HepG2 (cell line): Measurements from ENCODE around the gene DCAF4. TPM values are rescaled to one million over a fixed set of nuclear protein-coding genes. Genes with fewer than 3 reads are reported as not detected.

Source experiments
- ATAC-seq: fragments of 200-7000 bp; cut with Tn5 transposase; 3 replicates; pipeline ENCODE4 v1.9.1; 2020; ENCODE audit warnings: mild to moderate bottlenecking, moderate library complexity
- BruUV-seq: library from RNA; stranded (reverse); fragments of 400-500 nt; replicated peaks from 2 replicates; lab custom pipeline; 2021; lab: Mats Ljungman, UMichigan
- CTCF ChIA-PET: fragments of 300-600 bp; formaldehyde crosslinking; extraction: SDS; loops from one replicate; lab custom pipeline; 2021; ENCODE audit warnings: low total read pairs, inconsistent platforms, low intra/inter-chr PET ratio; lab: Yijun Ruan, JAX
- POLR2A ChIA-PET: fragments of 350-600 bp; sonication (Branson Sonifier 250); formaldehyde crosslinking; loops from one replicate; lab custom pipeline; 2020; ENCODE audit warnings: antibody characterized with exemption, inconsistent platforms; lab: Yijun Ruan, JAX
- DNase-seq: peaks from one replicate; pipeline ENCODE4 v3.0.0-alpha.2; 2015; ENCODE audit warnings: low spot score
- FAIRE-seq: peaks from 3 replicates; lab custom pipeline; 2011; peaks lifted over from hg19 to GRCh38; lab: Jason Lieb, UNC
- H2AFZ ChIP-seq: one replicate; pipeline ENCODE4 v1.6.1; 2011; ENCODE audit warnings: low read length, inconsistent platforms
- H3K27ac ChIP-seq: fragments of 300-600 bp; 3 replicates; pipeline ENCODE4 v1.8.0; 2011; ENCODE audit warnings: mixed run types, mild to moderate bottlenecking, mixed read lengths, low read length, inconsistent platforms; ENCODE audit not compliant: insufficient read depth; ENCODE audit errors: extremely low read length
- H3K27me3 ChIP-seq, 2 experiments: fragments of 200-600 bp in 1 of 2; 2 replicates in 1 of 2; 3 replicates in 1 of 2; pipeline versions ENCODE4 v1.6.0 to v1.8.0; 2011; ENCODE audit warnings: low read length in 2 of 2, mild to moderate bottlenecking in 2 of 2, moderate library complexity in 2 of 2, inconsistent platforms in 1 of 2; ENCODE audit not compliant: insufficient read depth in 2 of 2, control insufficient read depth in 1 of 2
- H3K36me3 ChIP-seq, 2 experiments: fragments of 200-600 bp in 1 of 2; replicated peaks in 1 of 2; 2 replicates in 1 of 2; 3 replicates in 1 of 2; pipeline versions ENCODE4 v1.5.1 to v1.8.0; 2011; ENCODE audit warnings: low read length in 2 of 2, inconsistent platforms in 1 of 2; ENCODE audit not compliant: insufficient read depth in 2 of 2, control insufficient read depth in 1 of 2
- H3K4me1 ChIP-seq: 2 replicates; pipeline ENCODE4 v1.5.1; 2012; ENCODE audit warnings: low read length, inconsistent platforms; ENCODE audit not compliant: insufficient read depth
- H3K4me2 ChIP-seq: 2 replicates; pipeline ENCODE4 v1.6.0; 2011; ENCODE audit warnings: low read depth, low read length, inconsistent platforms
- H3K4me3 ChIP-seq, 3 experiments: fragments of 200-600 bp in 1 of 3; sonication (generic), shearing (Covaris generic) in 1 of 3; replicated peaks in 1 of 3; 2 replicates each; pipeline ENCODE4 v1.5.1; 2011 to 2016; ENCODE audit warnings: low read length in 3 of 3, inconsistent platforms in 2 of 3, low read depth in 2 of 3, mild to moderate bottlenecking in 2 of 3, control low read depth in 1 of 3, mixed read lengths in 1 of 3; ENCODE audit not compliant: insufficient read depth in 1 of 3
- H3K79me2 ChIP-seq: one replicate; pipeline ENCODE4 v1.6.1; 2011; ENCODE audit warnings: low read length, inconsistent platforms; ENCODE audit not compliant: insufficient read depth
- H3K9ac ChIP-seq: 2 replicates; pipeline ENCODE4 v1.6.0; 2011; ENCODE audit warnings: mild to moderate bottlenecking, low read depth, low read length, inconsistent platforms; ENCODE audit not compliant: insufficient read depth
- H3K9me3 ChIP-seq: 2 replicates; pipeline ENCODE4 v1.5.1; 2012; ENCODE audit warnings: mild to moderate bottlenecking, low read length
- H4K20me1 ChIP-seq: 2 replicates; pipeline ENCODE4 v1.6.0; 2011; ENCODE audit warnings: inconsistent platforms, mild to moderate bottlenecking, low read length, moderate library complexity; ENCODE audit not compliant: insufficient read depth
- AGO2 ChIP-seq: fragments of 200-400 bp; formaldehyde crosslinking; optimal IDR thresholded peaks from 2 replicates; pipeline ENCODE3; 2017; ENCODE audit warnings: mild to moderate bottlenecking, low read depth, low read length, moderate library complexity
- DRAP1 ChIP-seq: IDR thresholded peaks from 2 replicates; pipeline ENCODE4 v1.6.1; 2016; ENCODE audit warnings: missing genetic modification reagents, missing compliant biosample characterization
- ESRRA ChIP-seq: sonication (generic); formaldehyde crosslinking; IDR thresholded peaks from 2 replicates; pipeline ENCODE4 v1.5.1; 2020; ENCODE audit warnings: mild to moderate bottlenecking, low read depth, missing genetic modification reagents
- NFYC ChIP-seq: IDR thresholded peaks from 2 replicates; pipeline ENCODE4 v1.6.1; 2016; ENCODE audit warnings: missing genetic modification reagents, missing compliant biosample characterization
- STAG1 ChIP-seq: sonication (generic); formaldehyde crosslinking; IDR thresholded peaks from 2 replicates; pipeline ENCODE4 v1.4.0; 2020; ENCODE audit warnings: missing genetic modification reagents
- SYNCRIP ChIP-seq: fragments of 200-400 bp; formaldehyde crosslinking; IDR thresholded peaks from 2 replicates; pipeline ENCODE4 v1.6.1; 2018; ENCODE audit warnings: mild to moderate bottlenecking, low read depth, low read length; ENCODE audit not compliant: insufficient read depth
- ZFP36 ChIP-seq: fragments of 150-350 bp; IDR thresholded peaks from 2 replicates; pipeline ENCODE4 v1.6.1; 2018; ENCODE audit warnings: borderline replicate concordance, low read length, low read depth; ENCODE audit not compliant: partially characterized antibody
- ZNF10 ChIP-seq: sonication (generic); formaldehyde crosslinking; IDR thresholded peaks from 2 replicates; pipeline ENCODE4 v1.4.0; 2020; ENCODE audit warnings: mild to moderate bottlenecking, low read depth, missing genetic modification reagents, borderline replicate concordance
- ZNF121 ChIP-seq: sonication (generic); formaldehyde crosslinking; IDR thresholded peaks from 2 replicates; pipeline ENCODE4 v1.5.0; 2020; ENCODE audit warnings: mild to moderate bottlenecking, missing genetic modification reagents
- ZNF230 ChIP-seq: sonication (generic); formaldehyde crosslinking; IDR thresholded peaks from 2 replicates; pipeline ENCODE4 v1.4.0; 2020; ENCODE audit warnings: mild to moderate bottlenecking, missing genetic modification reagents
- ZNF335 ChIP-seq: sonication (generic); formaldehyde crosslinking; IDR thresholded peaks from 2 replicates; pipeline ENCODE4 v1.4.0; 2020; ENCODE audit warnings: missing genetic modification reagents
- ZNF350 ChIP-seq: sonication (generic); formaldehyde crosslinking; IDR thresholded peaks from 2 replicates; pipeline ENCODE4 v1.4.0; 2020; ENCODE audit warnings: mild to moderate bottlenecking, low read depth, missing genetic modification reagents, borderline replicate concordance
- ZNF687 ChIP-seq: sonication (generic); formaldehyde crosslinking; IDR thresholded peaks from 2 replicates; pipeline ENCODE4 v1.5.1; 2020; ENCODE audit warnings: mild to moderate bottlenecking, missing genetic modification reagents, moderate library complexity
- WGBS: methylation state at CpG from one replicate; pipeline ENCODE4 v1.1.6; 2017; ENCODE audit warnings: low lambda C conversion rate; 5-methylcytosine and 5-hydroxymethylcytosine counted together
- in situ Hi-C: cut with HindIII; loops from 2 replicates; pipeline ENCODE4 v1.10.0; 2017; ENCODE audit warnings: low pct_unique_long_range_greater_than_20kb; ENCODE audit not compliant: extremely low pct_ligation_motif_present
- intact Hi-C: fragments of 100-400 bp; cut with micrococcal nuclease; formaldehyde crosslinking; loops from one replicate; pipeline ENCODE4 v1.10.0; 2022; ENCODE audit not compliant: unreplicated experiment
- polyA plus RNA-seq, 8 experiments: library from polyadenylated mRNA; depleted of rRNA in 3 of 8; stranded (reverse) in 7 of 8; unstranded in 1 of 8; fragments of >200 nt; fragmentation: Illumina TruSeq in 4 of 8; extraction: Trizol in 4 of 8; gene quantifications; 2 replicates each; pipeline versions ENCODE4 v1.2.1 to v1.2.3, GENCODE V29; 2011 to 2016; ENCODE audit warnings: low read depth in 4 of 8, missing spikeins in 1 of 8, mixed read lengths in 1 of 8; ENCODE audit not compliant: insufficient read depth in 1 of 8
- total RNA-seq, 5 experiments: library from RNA; depleted of rRNA; stranded (reverse); fragments of >200 nt; fragmentation: Illumina TruSeq; extraction: Trizol; gene quantifications; 2 replicates each; pipeline ENCODE4 v1.2.3, GENCODE V29; 2016; ENCODE audit warnings: low read depth in 1 of 5
- TF ChIP-seq, protein P1 (sequence below): sonication (generic); formaldehyde crosslinking; IDR thresholded peaks from 2 replicates; pipeline ENCODE4 v1.9.0; 2021; ENCODE audit warnings: missing genetic modification reagents, borderline replicate concordance

DCAF4 gene
- total and polyA plus RNA-seq, 2 of the 13 experiments (the other 11 are each of a cell fraction or from before 2014, with no cell fraction given): 18.8 to 21.1 TPM

DNA sequence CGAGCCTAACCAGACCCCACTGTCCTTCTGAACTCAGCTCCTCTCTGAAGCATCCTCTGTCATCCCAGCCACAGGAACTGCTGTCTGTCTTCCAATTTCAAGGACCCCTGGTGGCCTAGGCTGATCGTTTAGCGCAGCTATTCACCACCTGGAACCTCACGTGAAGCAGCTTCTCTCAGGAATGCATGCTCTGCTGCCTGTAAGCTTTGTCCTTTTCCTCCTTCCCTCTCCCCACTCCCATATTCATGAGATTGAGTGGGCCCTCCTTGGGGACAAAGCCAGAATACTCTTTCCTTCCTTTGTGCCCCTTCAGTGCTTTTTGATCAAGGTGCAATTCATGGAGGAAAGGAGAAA lies 49.6 kb upstream of the DCAF4 start:
- Histone ChIP-seq H4K20me1 (no peaks in the 10 kb centered on the region), H3K27ac (no peak overlapping the region), H3K4me1 (no peaks in the 10 kb centered on the region), H3K79me2 (no peaks in the 10 kb centered on the region), H3K4me3 (no peak overlapping the region), H2AFZ (no peak overlapping the region), H3K36me3 (no peaks in the 10 kb centered on the region), H3K4me2 (no peak overlapping the region), H3K27me3 (peaks cover 0 to 6% of the 10 kb centered on the region in 2 experiments; a peak in 2 of 5 replicates), H3K9ac (no peak overlapping the region), H3K9me3 (no peaks in the 10 kb centered on the region)
- in situ Hi-C loops: no loop called here
- no TSS peak for BruUV-seq
- no peak for FAIRE-seq
- TF ChIP-seq STAG1 (CRISPR knock-in tag) (no peak), NFYC (CRISPR knock-in tag) (no peak), AGO2 (no peak), DRAP1 (CRISPR knock-in tag) (no peak), ZNF230 (CRISPR knock-in tag) (no peak), ZNF687 (CRISPR knock-in tag) (no peak), ZNF10 (CRISPR knock-in tag) (no peak), ESRRA (CRISPR knock-in tag) (no peak), ZNF121 (CRISPR knock-in tag) (no peak), ZFP36 (no peak), ZNF335 (CRISPR knock-in tag) (no peak), ZNF350 (CRISPR knock-in tag) (no peak), SYNCRIP (no peak)
- TF ChIP-seq, protein P1, sequence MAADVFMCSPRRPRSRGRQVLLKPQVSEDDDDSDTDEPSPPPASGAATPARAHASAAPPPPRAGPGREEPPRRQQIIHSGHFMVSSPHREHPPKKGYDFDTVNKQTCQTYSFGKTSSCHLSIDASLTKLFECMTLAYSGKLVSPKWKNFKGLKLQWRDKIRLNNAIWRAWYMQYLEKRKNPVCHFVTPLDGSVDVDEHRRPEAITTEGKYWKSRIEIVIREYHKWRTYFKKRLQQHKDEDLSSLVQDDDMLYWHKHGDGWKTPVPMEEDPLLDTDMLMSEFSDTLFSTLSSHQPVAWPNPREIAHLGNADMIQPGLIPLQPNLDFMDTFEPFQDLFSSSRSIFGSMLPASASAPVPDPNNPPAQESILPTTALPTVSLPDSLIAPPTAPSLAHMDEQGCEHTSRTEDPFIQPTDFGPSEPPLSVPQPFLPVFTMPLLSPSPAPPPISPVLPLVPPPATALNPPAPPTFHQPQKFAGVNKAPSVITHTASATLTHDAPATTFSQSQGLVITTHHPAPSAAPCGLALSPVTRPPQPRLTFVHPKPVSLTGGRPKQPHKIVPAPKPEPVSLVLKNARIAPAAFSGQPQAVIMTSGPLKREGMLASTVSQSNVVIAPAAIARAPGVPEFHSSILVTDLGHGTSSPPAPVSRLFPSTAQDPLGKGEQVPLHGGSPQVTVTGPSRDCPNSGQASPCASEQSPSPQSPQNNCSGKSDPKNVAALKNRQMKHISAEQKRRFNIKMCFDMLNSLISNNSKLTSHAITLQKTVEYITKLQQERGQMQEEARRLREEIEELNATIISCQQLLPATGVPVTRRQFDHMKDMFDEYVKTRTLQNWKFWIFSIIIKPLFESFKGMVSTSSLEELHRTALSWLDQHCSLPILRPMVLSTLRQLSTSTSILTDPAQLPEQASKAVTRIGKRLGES (CRISPR knock-in tag): no peak
- intact Hi-C loops: no loop called here
- WGBS: 29% methylated on average over 4 of the region's 4 CpGs
- ChIA-PET POLR2A (no interaction called here), CTCF (no interaction called here)
- no peak for DNase-seq
- ATAC-seq: no peak; the same call in 1 of the 3 replicates
